Measurements from ENCODE around the gene RHBDF2. TPM values are rescaled to one million over a fixed set of nuclear protein-coding genes. Genes with fewer than 3 reads are reported as not detected.

Gene RHBDF2
- total RNA-seq, 2 donors from 2014 or later = 91.6 to 153 TPM

DNA sequence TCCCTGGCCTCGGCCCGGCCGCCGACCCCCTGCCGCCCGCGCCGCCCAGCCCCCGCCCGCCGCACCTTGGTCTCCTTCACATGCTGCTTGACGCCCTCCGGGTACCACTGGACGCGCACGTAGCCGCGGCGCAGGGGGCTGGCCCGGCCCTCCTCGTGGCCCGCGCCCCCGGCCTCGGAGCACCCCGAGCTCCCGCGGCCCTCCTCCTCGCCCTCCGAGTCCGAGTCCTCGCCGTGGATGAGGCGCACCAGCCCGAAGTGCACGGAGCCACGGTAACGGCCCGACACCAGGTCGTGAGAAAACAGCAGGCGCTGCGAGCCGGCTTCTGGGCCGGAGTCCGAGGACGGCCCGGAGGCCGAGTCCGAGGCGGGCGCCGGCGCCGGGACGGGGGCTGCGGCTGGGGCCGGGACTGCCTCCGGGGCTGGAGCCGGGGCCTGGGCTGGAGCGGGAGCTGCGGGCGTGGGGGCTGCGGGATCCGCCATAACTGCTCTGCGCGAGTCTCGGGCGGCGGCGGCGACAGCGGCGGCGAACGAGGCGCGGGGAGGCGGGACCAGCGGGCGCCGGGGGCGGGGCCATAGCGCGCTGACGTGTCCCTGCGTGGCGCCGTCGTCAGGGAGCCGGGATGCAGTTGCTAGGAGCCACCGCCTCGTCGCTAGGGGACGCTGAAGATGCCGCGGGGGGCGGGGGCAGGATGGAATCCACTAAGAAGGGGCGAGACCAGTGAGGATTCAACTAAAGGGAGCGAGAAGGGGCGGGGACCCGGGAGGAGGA lies 48.4 kb downstream of the RHBDF2 start, which contains the start of gene UBE2O:
Gene UBE2O, minus strand, starts transcription at position 493 of the 771 bp plus-strand sequence. Its CDS starts 11 bp downstream, at position 482.
- Histone ChIP-seq H3K36me3 (no peaks in the 10 kb centered on the region), H3K4me1 (ENCODE audit: control insufficient read depth in 1 of 2, low read depth in 2 of 2) (peaks cover 9 to 15% of the 10 kb centered on the region in 2 donors), H3K4me3 (peak within 1 kb of the TSS; percentile 98), H3K9me3 (no peaks in the 10 kb centered on the region), H3K27ac (peak within 1 kb of the TSS; percentile 38 to 50), H3K27me3 (replicated peaks; ENCODE audit: insufficient read depth) (no peaks in the 10 kb centered on the region)
- DNase-seq (ENCODE audit: low spot score) (peak; percentile 42), ATAC-seq (ENCODE audit: insufficient number of reproducible peaks, low FRiP score, low read depth) (peak; percentile 68)
- TF ChIP-seq, protein P1, sequence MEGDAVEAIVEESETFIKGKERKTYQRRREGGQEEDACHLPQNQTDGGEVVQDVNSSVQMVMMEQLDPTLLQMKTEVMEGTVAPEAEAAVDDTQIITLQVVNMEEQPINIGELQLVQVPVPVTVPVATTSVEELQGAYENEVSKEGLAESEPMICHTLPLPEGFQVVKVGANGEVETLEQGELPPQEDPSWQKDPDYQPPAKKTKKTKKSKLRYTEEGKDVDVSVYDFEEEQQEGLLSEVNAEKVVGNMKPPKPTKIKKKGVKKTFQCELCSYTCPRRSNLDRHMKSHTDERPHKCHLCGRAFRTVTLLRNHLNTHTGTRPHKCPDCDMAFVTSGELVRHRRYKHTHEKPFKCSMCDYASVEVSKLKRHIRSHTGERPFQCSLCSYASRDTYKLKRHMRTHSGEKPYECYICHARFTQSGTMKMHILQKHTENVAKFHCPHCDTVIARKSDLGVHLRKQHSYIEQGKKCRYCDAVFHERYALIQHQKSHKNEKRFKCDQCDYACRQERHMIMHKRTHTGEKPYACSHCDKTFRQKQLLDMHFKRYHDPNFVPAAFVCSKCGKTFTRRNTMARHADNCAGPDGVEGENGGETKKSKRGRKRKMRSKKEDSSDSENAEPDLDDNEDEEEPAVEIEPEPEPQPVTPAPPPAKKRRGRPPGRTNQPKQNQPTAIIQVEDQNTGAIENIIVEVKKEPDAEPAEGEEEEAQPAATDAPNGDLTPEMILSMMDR (IDR thresholded peaks at IDR 0.05) = peak; percentile 57

DNA sequence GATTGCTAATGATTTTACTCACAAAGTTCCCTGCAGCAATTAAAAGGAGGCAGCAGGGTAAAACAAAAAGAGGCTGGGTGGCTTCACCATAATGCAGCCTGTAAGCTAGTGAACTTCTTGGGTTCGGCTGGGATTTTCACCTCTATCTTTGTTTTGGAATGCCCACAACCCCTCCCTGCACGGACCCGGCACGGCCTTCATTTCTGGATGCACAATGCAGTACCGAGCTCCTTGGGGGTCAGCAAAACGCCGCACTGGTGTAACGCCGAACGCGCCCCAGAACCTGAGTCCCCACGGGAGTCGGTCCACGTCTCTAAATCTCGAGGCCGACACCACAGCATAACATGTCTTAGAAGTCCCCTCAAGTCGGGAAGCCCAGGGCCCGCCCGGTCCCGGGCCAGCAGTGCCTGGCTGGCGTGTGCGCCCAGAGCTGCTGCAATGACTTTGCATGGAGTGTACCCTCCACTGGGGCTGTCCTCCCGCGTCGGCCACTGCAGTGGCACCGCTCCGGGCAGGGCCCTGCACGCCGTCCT lies 49.0 kb downstream of the RHBDF2 start:
- H3K4me1 ChIP-seq (ENCODE audit: control insufficient read depth in 1 of 2, low read depth in 2 of 2) = peaks cover 9 to 16% of the 10 kb centered on the region in 2 donors
- H3K4me3 ChIP-seq = peak overlapping the region; percentile 98
- ATAC-seq (ENCODE audit: insufficient number of reproducible peaks, low FRiP score, low read depth) (peak; percentile 19), DNase-seq (ENCODE audit: low spot score) (no peak)
- no peaks in the 10 kb centered on the region for H3K9me3 ChIP-seq
- TF ChIP-seq, protein P1 (IDR thresholded peaks at IDR 0.05) = no peak
- H3K36me3 ChIP-seq = no peaks in the 10 kb centered on the region
- no peak overlapping the region for H3K27ac ChIP-seq
- H3K27me3 ChIP-seq (replicated peaks; ENCODE audit: insufficient read depth) = no peaks in the 10 kb centered on the region

GRCh38 chr17:76451506-76451905 lies 49.7 kb downstream of the RHBDF2 start:
- no peak overlapping the region for H3K27ac ChIP-seq
- DNase-seq (ENCODE audit: low spot score) (no peak), ATAC-seq (ENCODE audit: insufficient number of reproducible peaks, low FRiP score, low read depth) (no peak)
- no peaks in the 10 kb centered on the region for H3K36me3 ChIP-seq
- peak overlapping the region; percentile 98 for H3K4me3 ChIP-seq
- peaks cover 12 to 17% of the 10 kb centered on the region in 2 donors for H3K4me1 ChIP-seq (ENCODE audit: control insufficient read depth in 1 of 2, low read depth in 2 of 2)
- H3K9me3 ChIP-seq = no peaks in the 10 kb centered on the region
- TF ChIP-seq, protein P1 (IDR thresholded peaks at IDR 0.05) = no peak
- H3K27me3 ChIP-seq (replicated peaks; ENCODE audit: insufficient read depth) = no peaks in the 10 kb centered on the region

DNA sequence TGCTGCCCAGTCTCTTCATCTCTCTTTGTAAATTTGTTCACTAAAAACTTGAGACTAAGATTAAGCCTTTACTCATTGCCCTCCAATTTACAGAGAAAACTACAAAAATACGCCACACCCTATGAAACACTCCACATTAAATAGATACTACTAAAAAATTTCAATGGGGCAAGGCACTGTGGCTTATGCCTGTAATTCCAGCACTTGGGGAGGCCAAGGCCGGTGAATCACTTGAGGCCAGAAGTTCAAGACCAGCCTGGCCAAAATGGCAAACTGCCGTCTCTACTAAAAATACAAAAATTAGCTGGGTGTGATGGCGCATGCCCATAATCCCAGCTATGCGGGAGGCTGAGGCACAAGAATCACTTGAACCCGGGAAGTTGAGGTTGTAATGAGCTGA lies 52.1 kb downstream of the RHBDF2 start:
- Histone ChIP-seq H3K36me3 (no peaks in the 10 kb centered on the region), H3K27me3 (replicated peaks; ENCODE audit: insufficient read depth) (no peaks in the 10 kb centered on the region), H3K4me3 (no peak overlapping the region), H3K27ac (no peak overlapping the region), H3K4me1 (ENCODE audit: control insufficient read depth in 1 of 2, low read depth in 2 of 2) (peaks cover 12 to 22% of the 10 kb centered on the region in 2 donors), H3K9me3 (no peaks in the 10 kb centered on the region)
- TF ChIP-seq, protein P1 (IDR thresholded peaks at IDR 0.05) = no peak
- ATAC-seq (ENCODE audit: insufficient number of reproducible peaks, low FRiP score, low read depth) (no peak), DNase-seq (ENCODE audit: low spot score) (no peak)

GRCh38 chr17:76447931-76448652 lies 53.1 kb downstream of the RHBDF2 start:
- peaks cover 12 to 22% of the 10 kb centered on the region in 2 donors for H3K4me1 ChIP-seq (ENCODE audit: control insufficient read depth in 1 of 2, low read depth in 2 of 2)
- ATAC-seq (ENCODE audit: insufficient number of reproducible peaks, low FRiP score, low read depth) (no peak), DNase-seq (ENCODE audit: low spot score) (no peak)
- no peaks in the 10 kb centered on the region for H3K9me3 ChIP-seq
- no peak overlapping the region for H3K4me3 ChIP-seq
- TF ChIP-seq, protein P1 (IDR thresholded peaks at IDR 0.05) = no peak
- H3K36me3 ChIP-seq = no peaks in the 10 kb centered on the region
- no peaks in the 10 kb centered on the region for H3K27me3 ChIP-seq (replicated peaks; ENCODE audit: insufficient read depth)
- no peak overlapping the region for H3K27ac ChIP-seq

All from thoracic aorta (tissue), 2 donors.